ENCODE data around the gene ELP1. TPM values are rescaled to one million over a fixed set of nuclear protein-coding genes. Genes with fewer than 3 reads are reported as not detected.

Gene ELP1
- total RNA-seq, 1 experiment from 2014 or later: 29.1 TPM

DNA sequence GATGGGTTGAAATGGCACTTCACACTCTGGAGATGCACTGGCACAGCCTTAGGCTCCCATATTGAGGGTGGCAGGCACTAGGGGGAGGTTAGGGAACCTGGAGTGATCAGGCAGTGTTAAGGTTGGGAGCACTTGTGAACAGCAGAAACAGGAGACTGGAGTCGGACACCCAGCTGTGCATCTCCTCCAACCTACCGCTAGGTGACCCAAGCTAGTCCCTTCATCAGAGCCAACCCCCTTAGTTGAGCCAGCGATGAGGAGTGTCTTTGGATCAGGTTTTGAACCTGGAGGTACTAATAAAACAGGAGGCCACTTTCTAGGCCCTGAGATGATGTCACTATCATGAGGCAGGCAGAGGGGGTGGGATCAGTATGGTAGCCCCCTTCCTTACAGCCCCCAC, 79.8 kb downstream of the ELP1 start:
- no peak for DNase-seq
- CTCF ChIA-PET: no interaction called here
- BruUV-seq (replicated peaks): no TSS peak
- Mint-ChIP-seq H3K9me3 (ENCODE audit: unreplicated experiment) (no peaks in the 10 kb centered on the region), H3K27me3 (ENCODE audit: insufficient read depth, unreplicated experiment) (no peaks in the 10 kb centered on the region), H3K27ac (ENCODE audit: unreplicated experiment) (peak overlapping the region; percentile 18), H3K36me3 (ENCODE audit: insufficient read depth, unreplicated experiment) (no peaks in the 10 kb centered on the region), H3K4me1 (ENCODE audit: low read depth, unreplicated experiment) (peaks cover 10% of the 10 kb centered on the region), H3K4me3 (ENCODE audit: unreplicated experiment) (no peak overlapping the region)
- Histone ChIP-seq H3K4me3 (ENCODE audit: low read depth, low read length) (no peak overlapping the region), H3K4me1 (peaks cover 7% of the 10 kb centered on the region), H3K27me3 (replicated peaks; ENCODE audit: control insufficient read depth, insufficient read depth, low read length) (no peaks in the 10 kb centered on the region), H3K36me3 (ENCODE audit: control insufficient read depth, insufficient read depth, low read length) (no peaks in the 10 kb centered on the region), H3K9me3 (no peaks in the 10 kb centered on the region)
- TF ChIP-seq, protein P1, sequence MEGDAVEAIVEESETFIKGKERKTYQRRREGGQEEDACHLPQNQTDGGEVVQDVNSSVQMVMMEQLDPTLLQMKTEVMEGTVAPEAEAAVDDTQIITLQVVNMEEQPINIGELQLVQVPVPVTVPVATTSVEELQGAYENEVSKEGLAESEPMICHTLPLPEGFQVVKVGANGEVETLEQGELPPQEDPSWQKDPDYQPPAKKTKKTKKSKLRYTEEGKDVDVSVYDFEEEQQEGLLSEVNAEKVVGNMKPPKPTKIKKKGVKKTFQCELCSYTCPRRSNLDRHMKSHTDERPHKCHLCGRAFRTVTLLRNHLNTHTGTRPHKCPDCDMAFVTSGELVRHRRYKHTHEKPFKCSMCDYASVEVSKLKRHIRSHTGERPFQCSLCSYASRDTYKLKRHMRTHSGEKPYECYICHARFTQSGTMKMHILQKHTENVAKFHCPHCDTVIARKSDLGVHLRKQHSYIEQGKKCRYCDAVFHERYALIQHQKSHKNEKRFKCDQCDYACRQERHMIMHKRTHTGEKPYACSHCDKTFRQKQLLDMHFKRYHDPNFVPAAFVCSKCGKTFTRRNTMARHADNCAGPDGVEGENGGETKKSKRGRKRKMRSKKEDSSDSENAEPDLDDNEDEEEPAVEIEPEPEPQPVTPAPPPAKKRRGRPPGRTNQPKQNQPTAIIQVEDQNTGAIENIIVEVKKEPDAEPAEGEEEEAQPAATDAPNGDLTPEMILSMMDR (IDR thresholded peaks at IDR 0.05; ENCODE audit: insufficient read depth in 1 of 2, low read depth in 1 of 2, low read length in 1 of 2, severe bottlenecking in 1 of 2, unreplicated experiment in 1 of 2): no peak
- intact Hi-C loops (cut with micrococcal nuclease; ENCODE audit: unreplicated experiment): loop anchor here (5.0 kb wide), 2 partner anchors 48 to 78 kb away; partner anchors contain the start of genes ABITRAM and ELP1
- POLR2A ChIA-PET: no interaction called here

DNA sequence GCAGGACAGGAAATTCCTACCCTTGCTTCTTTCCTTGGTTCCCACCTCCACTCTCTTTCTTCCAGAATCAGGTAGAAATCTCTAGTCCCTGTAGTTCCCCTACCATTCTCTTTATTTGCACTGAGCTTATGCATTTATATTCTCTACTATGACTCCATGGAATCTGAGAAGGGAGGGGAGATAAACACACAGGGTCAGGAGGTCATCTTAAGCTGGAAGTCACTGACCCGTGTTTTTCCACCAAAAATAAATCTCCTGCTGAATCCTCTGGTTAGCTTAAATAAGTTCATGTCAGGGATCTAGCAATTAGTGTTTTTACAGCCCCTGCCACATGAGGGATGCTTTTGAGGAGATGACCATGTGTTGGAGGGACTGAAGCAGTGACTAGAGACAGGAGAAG, 81.8 kb downstream of the ELP1 start:
- BruUV-seq (replicated peaks): no TSS peak
- Mint-ChIP-seq H3K27ac (ENCODE audit: unreplicated experiment) (no peak overlapping the region), H3K4me3 (ENCODE audit: unreplicated experiment) (no peak overlapping the region), H3K9me3 (ENCODE audit: unreplicated experiment) (no peaks in the 10 kb centered on the region), H3K4me1 (ENCODE audit: low read depth, unreplicated experiment) (peaks cover 10% of the 10 kb centered on the region), H3K27me3 (ENCODE audit: insufficient read depth, unreplicated experiment) (no peaks in the 10 kb centered on the region), H3K36me3 (ENCODE audit: insufficient read depth, unreplicated experiment) (no peaks in the 10 kb centered on the region)
- Histone ChIP-seq H3K27me3 (replicated peaks; ENCODE audit: control insufficient read depth, insufficient read depth, low read length) (no peaks in the 10 kb centered on the region), H3K36me3 (ENCODE audit: control insufficient read depth, insufficient read depth, low read length) (no peaks in the 10 kb centered on the region), H3K4me3 (ENCODE audit: low read depth, low read length) (no peak overlapping the region), H3K9me3 (no peaks in the 10 kb centered on the region), H3K4me1 (peaks cover 7% of the 10 kb centered on the region)
- POLR2A ChIA-PET: interaction anchor here (0.5 kb wide), 1 partner anchor 12 kb away, joined by 4 read pairs; no protein-coding TSS in a partner anchor
- CTCF ChIA-PET: interaction anchor here (0.5 kb wide), 1 partner anchor 104 kb away, joined by 3 read pairs; no protein-coding TSS in a partner anchor
- peak in 1 of 2 experiments; percentile 13 for DNase-seq
- TF ChIP-seq, protein P1 (IDR thresholded peaks at IDR 0.05; ENCODE audit: insufficient read depth in 1 of 2, low read depth in 1 of 2, low read length in 1 of 2, severe bottlenecking in 1 of 2, unreplicated experiment in 1 of 2): no peak
- intact Hi-C loops (cut with micrococcal nuclease; ENCODE audit: unreplicated experiment): loop anchor here (5.0 kb wide), 2 partner anchors 50 to 80 kb away; partner anchors contain the start of genes ABITRAM and ELP1

DNA sequence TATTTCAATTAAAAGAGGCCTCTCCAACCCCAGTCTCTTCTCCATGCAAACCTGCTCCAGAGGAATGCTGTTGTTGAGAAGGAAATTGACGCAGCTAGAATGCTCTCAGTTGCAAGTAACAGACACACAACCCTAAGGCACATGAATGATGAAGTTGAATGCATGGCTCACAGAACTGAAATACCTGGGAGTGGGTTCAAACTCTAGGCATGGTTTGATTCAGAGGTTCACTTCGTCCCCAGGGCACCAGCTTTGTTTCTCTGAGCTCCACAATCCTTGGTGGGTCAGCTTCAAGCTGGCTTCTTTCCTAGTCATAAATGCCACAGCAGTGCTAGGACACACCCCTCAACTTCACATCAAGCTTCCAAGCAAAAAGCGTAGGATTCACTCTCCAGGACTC, 82.8 kb downstream of the ELP1 start:
- no peaks in the 10 kb centered on the region for H3K9me3 Mint-ChIP-seq (ENCODE audit: unreplicated experiment)
- H3K27ac Mint-ChIP-seq (ENCODE audit: unreplicated experiment): no peak overlapping the region
- TF ChIP-seq, protein P1 (IDR thresholded peaks at IDR 0.05; ENCODE audit: insufficient read depth in 1 of 2, low read depth in 1 of 2, low read length in 1 of 2, severe bottlenecking in 1 of 2, unreplicated experiment in 1 of 2): no peak
- DNase-seq: no peak
- no TSS peak for BruUV-seq (replicated peaks)
- intact Hi-C loops (cut with micrococcal nuclease; ENCODE audit: unreplicated experiment): loop anchor here (5.0 kb wide), 2 partner anchors 51 to 81 kb away; partner anchors contain the start of genes ABITRAM and ELP1
- no peak overlapping the region for H3K4me3 Mint-ChIP-seq (ENCODE audit: unreplicated experiment)
- Histone ChIP-seq H3K4me1 (peaks cover 7% of the 10 kb centered on the region), H3K4me3 (ENCODE audit: low read depth, low read length) (no peak overlapping the region), H3K9me3 (no peaks in the 10 kb centered on the region), H3K27me3 (replicated peaks; ENCODE audit: control insufficient read depth, insufficient read depth, low read length) (no peaks in the 10 kb centered on the region), H3K36me3 (ENCODE audit: control insufficient read depth, insufficient read depth, low read length) (no peaks in the 10 kb centered on the region)
- H3K27me3 Mint-ChIP-seq (ENCODE audit: insufficient read depth, unreplicated experiment): no peaks in the 10 kb centered on the region
- peaks cover 10% of the 10 kb centered on the region for H3K4me1 Mint-ChIP-seq (ENCODE audit: low read depth, unreplicated experiment)
- CTCF ChIA-PET: no interaction called here
- POLR2A ChIA-PET: no interaction called here
- H3K36me3 Mint-ChIP-seq (ENCODE audit: insufficient read depth, unreplicated experiment): no peaks in the 10 kb centered on the region

All from Caco-2 (cell line).